Stimulated activated CD8-positive, alpha-beta memory T cell treated with anti-CD3 and anti-CD28 coated beads, Interleukin-12 subunit alpha, Interleukin-12 subunit beta, amount 100 ng/mL, for 24 hours (primary cell): ENCODE measurements around the gene HSPB1.
"Not testable (repeated sequence)": the region's sequence is repeated elsewhere in the genome, so short reads cannot be mapped to it uniquely, and the experiment has no call there.

Experiments
- DNase-seq: peaks from one replicate; pipeline ENCODE4 v3.0.0-alpha.2; 2020; ENCODE audit errors: extremely low read depth

The HSPB1 gene

GRCh38 chr7:76308874-76309273 lies 6.4 kb downstream of the HSPB1 start:
- not testable (repeated sequence) for DNase-seq

- not testable (repeated sequence) for DNase-seq
Measured at GRCh38 chr7:76309341-76310101, 7.0 kb downstream of the HSPB1 start.

- DNase-seq, result no peak
Measured at GRCh38 chr7:76310102-76310957, 7.9 kb downstream of the HSPB1 start.

GRCh38 chr7:76311838-76312237 lies 9.4 kb downstream of the HSPB1 start:
- not testable (repeated sequence) for DNase-seq

GRCh38 chr7:76314042-76314721 lies 11.7 kb downstream of the HSPB1 start:
- peak; percentile 86 for DNase-seq

GRCh38 chr7:76314740-76315139 lies 12.3 kb downstream of the HSPB1 start:
- not testable (repeated sequence) for DNase-seq

GRCh38 chr7:76315364-76315763 lies 12.9 kb downstream of the HSPB1 start:
- no peak for DNase-seq

GRCh38 chr7:76316984-76317781 lies 14.7 kb downstream of the HSPB1 start:
- no peak for DNase-seq

- peak; percentile 86 for DNase-seq
Measured at GRCh38 chr7:76317782-76318487, 15.5 kb downstream of the HSPB1 start.

GRCh38 chr7:76318488-76319353 lies 16.2 kb downstream of the HSPB1 start:
- DNase-seq, result no peak

- no peak for DNase-seq
Measured at GRCh38 chr7:76325092-76325491, 22.6 kb downstream of the HSPB1 start.

- DNase-seq, result no peak
Measured at GRCh38 chr7:76325811-76326210, 23.3 kb downstream of the HSPB1 start.

GRCh38 chr7:76326646-76327233 lies 24.3 kb downstream of the HSPB1 start:
- no peak for DNase-seq

GRCh38 chr7:76327610-76328009 lies 25.1 kb downstream of the HSPB1 start:
- DNase-seq, result no peak

GRCh38 chr7:76328389-76328788 lies 25.9 kb downstream of the HSPB1 start:
- no peak for DNase-seq

GRCh38 chr7:76329479-76329878 lies 27.0 kb downstream of the HSPB1 start:
- DNase-seq, result no peak

GRCh38 chr7:76330261-76330660 lies 27.8 kb downstream of the HSPB1 start:
- no peak for DNase-seq

GRCh38 chr7:76330673-76331072 lies 28.2 kb downstream of the HSPB1 start:
- no peak for DNase-seq

GRCh38 chr7:76332078-76332477 lies 29.6 kb downstream of the HSPB1 start:
- no peak for DNase-seq
